ENCODE results near the gene PARVG.

PARVG gene

DNA sequence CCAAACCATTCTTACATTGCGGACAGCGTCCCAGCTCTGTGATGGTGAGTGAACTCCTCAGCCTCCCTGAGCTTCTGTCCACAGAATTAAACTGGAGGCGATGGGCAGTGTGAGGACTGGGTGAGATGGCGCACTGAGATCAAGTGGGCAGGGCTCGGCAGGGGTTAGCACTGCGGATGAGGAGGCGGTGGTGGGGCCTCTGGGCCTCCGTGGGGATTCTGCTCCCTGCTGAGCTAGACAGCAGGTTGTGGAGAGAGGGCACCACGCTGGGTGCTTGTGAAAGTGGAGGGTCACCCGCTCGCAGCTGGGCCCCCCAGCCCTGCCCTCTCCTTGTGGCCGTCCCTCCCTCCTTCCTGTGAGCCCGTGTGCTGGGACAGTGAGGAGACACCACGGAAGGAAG, 25.6 kb upstream of the PARVG start:
- peak in 2 of 3 experiments; percentile 21 to 55 for DNase-seq

DNA sequence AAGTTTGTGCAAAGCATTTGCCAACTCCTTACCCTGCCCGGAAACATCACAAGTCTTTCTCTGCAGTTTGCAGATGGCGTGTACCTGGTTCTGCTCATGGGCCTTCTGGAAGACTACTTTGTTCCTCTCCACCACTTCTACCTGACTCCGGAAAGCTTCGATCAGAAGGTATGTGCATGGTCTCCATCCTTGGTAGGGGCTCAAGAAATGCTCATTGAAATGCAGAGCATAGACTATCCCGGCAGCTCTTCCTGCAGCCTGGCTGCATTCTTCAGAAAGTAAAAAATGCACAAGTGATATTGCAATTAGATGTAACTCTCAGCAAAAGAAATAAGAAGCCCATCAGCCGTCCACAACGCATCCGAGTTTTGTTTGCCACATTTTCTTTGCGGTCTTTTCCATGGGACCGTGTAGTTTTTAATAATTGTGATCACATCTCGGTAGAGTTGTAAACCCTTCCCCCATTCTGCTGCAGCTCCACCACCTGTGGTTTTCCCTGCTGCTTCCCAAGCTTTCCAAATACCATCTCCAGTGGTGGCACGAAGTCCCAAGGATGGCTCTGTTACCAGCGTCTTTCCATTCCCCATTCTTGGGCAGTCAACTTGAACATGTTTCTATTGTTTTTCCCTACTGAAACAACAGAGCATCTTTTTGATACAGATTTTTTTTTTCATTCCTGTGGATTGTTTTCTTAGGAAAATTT, 22.7 kb upstream of the PARVG start:
- DNase-seq, result no peak

DNA sequence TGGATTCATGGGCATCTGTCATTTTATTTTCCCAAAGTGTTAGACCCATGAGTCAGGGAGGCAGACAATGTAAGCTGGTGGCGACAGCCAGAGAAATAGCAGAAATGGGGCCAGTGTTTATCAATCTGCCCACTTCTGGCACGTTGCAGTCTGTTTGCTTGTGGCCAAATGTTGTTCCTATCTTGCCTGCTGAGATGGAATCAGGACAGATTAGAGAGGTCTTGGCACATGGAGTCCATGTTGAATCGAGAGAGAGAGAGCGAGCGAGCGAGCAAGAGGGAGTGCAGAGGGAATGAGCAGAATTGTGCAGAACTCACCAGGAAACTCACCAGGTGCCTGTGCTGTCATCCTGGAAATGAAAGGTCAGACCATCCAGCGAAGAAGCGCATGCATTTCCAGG, 21.9 kb upstream of the PARVG start:
- no peak for DNase-seq

DNA sequence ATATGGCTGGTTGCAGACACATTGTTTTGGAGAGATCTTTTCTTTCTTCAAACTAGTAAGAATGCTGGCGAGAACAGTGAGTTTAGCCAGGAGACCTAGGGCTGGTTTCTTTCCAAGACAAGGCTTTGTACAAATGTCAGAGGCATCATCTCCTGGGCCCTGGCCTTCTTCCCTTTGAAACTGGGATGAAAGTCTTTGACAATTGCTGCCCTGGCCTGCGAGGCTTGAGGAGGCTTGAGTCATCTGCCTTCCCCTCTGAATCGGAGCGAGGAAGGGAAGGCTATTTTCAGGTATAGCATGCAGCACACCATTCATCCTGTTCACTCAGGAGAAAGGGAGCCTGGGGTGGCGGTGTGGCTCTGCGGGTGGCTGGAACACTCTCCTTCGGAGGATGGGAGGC, 21.5 kb upstream of the PARVG start:
- DNase-seq, result no peak

DNA sequence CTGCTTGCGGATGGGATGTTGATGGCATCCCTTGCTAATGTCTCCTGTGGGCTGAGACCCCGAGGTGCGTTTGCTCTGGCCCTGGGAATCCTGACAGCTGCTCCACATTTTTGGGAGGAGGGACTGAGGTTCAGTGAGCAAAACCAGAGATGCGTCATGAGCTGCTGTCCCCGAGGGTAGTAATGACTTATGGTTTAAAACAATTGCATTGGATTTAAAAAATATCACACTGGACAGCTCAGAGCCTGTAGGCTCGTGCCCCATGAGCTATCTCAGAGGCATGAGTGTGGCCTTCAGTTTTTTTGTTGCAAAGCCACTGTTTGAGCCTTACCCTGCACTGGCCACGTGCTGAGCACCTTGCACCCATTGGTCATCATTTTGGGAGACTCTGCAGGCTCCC, 20.9 kb upstream of the PARVG start:
- no peak for DNase-seq

DNA sequence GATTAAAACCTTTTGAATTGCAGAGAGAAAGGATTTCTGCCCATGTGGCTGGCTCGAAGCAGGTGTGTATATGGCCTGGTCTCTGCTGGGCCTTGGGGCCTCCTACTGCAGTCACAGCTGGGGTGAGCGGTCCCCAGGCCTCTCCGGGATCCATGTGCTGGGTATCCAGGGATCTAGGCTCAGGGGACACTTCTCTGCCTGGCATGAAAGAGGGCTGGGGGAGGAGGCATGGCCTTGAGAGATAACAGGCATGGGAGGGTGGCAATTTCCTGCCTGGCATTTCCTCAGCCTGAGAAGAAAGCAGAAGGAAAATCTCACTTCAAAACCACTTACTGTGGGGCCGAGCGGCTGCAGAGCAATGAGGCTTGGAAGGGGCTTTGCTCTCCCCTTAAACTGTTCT, 20.3 kb upstream of the PARVG start:
- no peak for DNase-seq

DNA sequence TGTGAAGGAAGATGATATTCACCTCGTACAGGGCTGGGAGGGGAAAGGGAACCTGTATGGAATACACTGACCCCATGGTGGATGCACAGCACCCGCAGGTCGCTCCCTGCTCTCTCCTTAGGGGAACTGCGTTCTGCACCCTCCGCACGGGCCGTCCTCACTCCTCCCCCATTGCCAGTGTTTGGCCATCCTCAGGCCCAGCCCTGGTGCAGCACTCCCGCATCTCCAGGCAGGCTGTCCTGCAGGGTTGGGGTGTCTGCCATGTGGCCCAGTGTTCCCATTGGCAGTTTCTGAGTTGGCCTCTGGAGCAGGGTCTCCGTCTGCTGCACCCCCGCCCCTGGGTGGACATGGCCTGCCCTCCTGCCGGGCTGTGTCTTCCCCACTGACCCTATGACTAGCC, 19.1 kb upstream of the PARVG start:
- no peak for DNase-seq

DNA sequence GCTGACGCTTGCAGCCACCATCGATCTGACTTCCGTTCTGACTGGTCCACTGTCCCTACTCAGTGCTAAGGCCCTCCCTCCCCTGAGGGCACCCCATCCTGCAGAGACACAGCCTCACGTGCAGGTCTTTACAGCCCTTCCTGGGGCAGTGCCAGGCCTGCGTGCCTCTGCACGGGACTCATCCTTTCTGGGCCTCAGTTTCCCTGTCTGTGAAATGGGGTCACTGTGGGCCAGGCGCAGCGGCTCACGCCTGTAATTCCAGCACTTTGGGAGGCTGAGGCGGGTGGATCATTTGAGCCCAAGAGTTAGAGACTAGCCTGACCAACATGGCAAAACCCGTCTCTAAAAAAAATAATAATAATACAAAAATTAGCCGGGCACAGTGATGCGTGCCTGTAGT, 17.8 kb upstream of the PARVG start:
- no peak for DNase-seq

DNA sequence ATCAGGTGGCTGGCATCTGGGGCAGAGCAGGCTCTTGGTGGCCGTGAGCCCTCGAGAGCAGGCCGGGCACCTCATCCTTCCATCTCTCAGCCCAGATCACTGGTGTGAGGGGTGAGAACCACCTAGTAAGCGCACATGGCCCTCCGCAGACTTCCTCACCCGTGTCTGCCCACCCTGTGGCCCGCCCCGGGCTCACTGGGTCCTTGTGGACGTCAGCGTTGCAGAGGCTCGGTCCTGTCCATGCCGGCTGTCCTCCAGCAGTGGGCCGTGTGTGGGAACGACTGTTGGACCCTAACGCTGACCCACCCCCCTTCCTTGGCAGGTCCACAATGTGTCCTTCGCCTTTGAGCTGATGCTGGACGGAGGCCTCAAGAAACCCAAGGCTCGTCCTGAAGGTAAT, 17.2 kb upstream of the PARVG start:
- DNase-seq, result no peak

DNA sequence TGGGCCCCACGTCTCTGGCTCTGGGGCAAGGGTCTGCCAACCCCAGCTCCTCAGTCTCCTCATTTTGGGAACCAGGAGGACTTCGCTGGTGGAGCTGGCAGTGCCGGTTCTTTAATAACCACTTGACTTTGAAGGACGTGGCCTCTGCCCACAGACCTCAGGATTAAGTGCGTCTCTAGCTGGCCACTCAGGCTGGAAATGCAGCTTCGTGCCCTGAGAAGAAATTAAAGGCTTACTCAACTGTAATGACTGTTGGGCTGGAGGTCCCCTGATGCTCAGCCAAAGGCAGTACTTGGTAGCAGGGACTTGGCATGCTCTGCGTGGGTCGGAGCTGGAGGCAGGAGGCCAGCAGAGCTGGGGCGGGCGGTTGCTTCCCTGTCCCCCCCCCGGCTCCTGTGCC, 16.7 kb upstream of the PARVG start:
- DNase-seq, result no peak

DNA sequence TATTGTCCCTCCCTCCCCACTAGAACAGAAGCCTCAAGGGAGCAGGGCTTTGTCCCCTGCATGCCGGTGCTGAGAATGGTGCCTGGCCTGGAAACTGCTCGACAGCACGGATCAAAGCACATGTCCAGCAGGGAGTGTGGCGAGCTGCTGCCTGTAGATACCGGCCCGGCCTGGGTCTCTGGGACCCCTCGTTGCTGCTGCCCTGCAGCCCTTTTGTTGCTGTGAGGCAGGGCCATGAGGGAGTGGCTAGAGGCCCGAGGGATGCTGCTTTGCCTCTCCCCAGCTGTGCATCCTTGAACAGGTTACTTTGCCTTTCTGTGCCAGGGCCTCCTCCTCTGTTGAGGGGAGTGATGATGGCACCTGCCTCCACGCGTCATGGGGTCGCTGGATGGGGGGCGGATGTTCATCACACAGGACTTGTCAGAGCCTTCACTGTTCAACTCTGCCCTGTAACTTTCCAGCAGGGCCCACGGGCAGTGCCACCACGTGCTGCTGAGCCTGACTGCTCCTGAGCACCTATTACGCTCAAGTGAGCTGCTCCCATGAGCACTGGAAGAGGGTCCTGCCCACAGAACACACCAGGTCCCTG, 15.3 kb upstream of the PARVG start:
- DNase-seq, result no peak

DNA sequence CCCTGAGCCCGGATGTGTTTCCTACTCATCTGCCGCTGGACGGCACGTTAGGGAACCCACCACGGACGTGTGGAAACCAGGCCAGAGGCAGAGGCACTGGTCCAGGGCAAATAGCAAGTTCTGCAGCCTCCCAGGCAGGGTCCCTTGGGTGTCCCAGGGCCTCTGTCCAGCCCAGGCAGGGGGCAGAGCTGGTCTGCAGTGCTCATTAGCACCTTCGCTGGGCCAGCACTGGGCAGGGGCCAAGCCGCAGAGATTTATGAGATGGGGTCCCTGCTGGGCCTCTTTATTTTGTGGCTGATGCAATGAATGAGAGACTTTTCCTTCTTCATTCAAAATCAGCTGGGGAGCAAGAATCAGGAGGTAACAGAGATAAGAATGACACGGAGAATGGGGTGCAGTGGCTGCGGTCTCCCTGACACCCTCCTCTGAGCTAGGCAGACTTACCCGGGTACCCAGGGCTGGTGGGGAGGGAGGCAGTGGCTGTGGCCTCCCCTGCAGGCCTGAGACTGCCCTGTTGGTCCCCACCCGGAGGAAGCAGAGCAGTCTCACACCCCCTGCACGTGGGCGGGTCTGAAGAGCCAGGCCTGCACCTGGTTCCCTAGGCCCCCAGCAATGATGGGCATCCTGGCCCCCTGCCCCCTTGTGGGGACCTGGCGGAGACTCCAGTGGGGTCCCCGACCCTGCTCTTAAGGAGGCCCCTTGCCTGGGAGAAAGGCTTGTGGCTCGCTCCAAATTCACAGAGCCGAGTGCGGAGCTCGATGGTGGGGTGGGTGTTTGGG, 14.0 kb upstream of the PARVG start:
- DNase-seq, result no peak

DNA sequence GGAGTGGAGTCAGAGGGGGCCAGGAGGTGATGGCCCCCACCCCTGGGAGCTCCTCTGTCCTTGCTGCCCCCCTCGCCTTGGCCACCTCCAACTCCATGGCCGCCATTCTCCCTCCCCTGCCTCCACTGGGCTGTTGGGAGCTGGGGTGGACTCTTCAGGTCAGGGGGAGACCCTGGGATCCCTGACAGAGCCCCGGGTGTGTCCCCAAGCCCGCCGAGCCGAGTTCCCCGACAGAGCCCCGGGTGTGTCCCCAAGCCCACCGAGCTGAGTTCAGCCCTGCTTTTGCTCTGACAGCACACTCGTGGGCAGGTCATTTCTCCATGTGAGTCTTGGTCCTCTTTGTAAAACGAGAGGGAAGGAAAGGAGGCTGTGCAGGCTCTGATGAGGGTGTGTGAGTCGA, 13.2 kb upstream of the PARVG start:
- DNase-seq, result no peak

DNA sequence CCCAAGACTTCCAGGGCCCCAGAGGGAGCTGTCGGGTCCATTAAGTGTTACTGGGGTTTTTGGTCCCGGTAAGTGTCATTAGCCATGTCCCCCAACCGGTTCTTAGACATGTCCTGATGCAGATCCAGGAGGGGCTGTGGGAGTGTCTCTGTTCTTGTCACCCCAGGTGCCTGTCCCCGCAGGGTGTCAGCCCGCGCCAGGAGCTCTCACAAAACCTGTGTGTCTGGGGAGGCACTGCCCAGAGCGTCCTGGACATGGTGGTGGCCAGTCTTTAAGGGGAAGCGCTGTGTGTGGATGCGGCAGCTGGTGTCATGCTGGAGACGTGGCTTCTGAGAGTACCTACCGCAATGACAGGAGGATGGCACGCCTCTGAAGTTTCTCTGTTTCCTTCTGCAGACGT, 12.5 kb upstream of the PARVG start:
- no peak for DNase-seq

DNA sequence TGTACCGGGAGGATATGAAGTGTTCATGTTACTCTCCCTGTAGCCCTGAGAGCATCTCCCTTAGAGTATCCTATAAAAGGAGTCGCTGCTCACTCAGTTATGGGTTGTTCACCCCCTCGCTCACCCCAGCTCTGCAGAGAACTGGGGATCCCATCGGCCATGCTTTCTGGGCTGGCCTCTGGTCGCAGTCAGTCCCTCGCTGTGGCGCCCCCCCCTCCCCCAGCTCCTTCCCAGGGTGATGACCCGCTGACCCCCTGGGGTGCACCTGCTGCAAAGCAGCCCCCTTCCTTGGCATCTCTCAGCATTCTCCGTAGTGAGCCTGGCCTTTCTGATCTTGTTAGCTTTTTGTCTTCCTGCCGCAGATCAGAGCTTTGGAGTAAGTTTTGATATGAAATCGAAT, 10.3 kb upstream of the PARVG start:
- DNase-seq, result no peak

DNA sequence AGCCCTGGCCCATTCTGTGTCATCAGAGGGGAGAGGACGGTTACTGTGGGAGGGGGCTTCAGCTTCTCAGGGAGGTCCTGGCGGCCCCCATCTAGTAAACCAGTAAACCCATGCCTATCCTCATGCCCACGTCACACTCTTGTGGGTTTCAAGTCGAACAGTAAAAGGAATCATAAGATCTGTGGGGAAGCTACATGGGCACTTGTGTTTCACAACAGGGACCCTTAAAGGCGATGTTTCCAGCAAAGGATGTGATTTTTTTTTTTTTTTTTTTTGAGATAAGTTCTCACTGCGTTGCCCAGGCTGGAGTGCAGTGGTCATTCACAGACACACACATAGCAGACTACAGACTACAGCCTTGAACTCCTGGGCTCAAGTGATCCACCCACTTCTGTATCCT, 9.2 kb upstream of the PARVG start:
- no peak for DNase-seq

DNA sequence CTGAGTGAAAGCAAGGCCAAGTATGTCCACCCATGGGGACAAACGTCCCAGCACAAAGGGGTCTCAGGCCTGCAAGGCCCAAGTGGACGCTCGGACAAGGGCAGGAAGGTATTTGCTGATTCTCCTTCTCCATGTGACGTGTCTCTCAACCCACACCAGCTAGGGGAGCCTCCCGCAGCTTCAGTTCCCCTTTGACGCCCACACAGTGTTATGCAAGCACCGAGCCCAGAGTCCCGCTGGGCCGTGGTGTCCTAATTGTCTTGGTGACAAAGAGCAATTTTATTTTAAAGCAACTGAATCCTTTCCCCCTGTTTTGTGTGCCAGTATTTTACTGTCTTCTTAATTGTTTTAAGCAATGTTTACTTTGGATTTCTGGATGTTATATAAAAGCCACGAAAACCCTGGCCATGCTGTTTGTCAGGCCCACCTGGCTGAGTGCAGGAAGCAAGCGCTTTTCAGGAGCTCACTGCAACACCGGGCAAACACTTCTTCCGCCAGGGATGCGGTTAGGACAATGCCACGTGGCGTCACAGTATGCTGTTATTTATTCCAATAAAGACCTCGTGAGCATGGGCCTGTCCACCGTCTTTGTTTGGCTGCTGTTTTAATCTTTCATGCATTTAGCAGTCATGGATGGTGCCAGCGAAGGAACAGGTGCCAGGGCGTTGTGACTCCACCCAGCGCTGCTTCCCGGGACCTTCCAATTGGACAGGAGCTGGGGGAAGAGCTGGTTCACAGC, 8.2 kb upstream of the PARVG start:
- peak; percentile 41 to 81 (median 75) for DNase-seq

DNA sequence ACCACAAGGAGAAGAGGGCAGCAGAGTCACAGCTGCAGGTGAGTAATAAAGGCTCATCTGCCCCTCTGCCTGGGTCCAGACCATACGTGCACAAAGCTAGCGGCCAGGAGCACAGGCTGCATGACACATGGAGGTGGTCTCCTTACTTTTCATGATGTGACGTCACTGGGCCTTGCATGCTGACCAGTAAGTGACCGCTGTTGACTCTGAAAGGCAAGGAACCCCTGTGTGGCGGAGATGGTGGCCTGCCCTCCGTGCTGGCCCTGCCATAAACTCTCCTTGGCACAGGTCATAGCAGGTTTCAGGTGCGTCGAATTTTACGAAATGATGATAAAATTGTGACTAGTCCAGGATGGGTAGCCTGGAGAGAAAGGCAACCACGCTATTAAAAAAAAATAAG, 7.6 kb upstream of the PARVG start:
- no peak for DNase-seq

DNA sequence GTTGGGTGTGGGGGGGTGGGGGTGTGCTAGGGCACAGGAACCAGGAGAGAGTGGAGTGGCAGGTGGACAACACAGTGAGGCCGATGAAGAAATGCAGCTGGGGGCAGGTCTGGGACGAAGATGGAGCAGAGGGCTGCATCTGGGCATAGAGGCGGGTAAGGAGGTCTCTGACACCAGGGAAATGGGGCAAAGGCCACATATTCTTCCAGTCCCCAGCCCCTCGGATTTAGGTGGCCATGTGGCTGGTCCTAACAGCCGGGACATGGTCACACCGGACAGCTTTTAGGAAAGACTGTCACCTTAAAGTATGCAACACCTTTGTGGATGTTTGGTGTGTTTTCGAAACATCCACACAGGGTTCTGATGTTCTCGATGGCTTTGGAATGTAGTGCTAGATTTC, 5.0 kb upstream of the PARVG start:
- DNase-seq, result no peak

DNA sequence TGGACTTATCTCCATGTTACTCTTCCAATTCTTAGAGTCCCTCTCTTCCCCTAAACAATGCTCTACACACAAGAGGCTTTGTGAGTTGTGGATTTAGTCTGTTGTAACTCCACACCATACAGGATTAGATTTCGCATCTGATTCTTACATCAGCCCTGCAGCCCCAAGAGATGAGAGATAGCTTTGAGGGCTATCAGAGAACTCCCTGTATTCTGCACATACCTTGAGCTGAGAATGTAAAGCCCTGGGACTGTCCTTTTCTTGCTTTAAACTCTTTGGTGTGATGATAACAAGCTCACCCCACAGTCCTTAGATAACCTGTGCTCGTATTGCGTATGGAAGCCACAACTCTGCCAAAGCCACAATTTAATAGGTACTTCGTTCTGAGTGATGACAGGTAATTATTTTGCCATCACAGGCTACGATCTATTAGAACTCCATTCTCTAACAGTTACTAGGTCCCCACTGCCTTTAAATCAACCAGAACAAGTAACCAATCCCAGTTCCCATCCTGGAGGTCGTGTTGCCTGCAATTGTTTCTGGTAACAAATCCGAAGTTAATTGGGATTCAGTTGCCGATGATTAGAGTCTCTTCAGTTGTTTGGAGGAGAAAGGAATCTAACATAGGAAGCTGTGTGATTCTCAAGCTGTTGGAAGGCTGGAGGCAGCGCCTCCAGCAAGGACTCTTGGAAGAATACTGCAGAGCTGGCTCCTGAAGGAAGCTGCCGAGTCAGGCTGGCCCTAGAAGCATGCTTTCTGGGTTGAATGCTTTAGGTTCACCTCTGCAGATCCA, 1.3 kb upstream of the PARVG start:
- peak in 1 of 3 experiments; percentile 52 for DNase-seq

DNA sequence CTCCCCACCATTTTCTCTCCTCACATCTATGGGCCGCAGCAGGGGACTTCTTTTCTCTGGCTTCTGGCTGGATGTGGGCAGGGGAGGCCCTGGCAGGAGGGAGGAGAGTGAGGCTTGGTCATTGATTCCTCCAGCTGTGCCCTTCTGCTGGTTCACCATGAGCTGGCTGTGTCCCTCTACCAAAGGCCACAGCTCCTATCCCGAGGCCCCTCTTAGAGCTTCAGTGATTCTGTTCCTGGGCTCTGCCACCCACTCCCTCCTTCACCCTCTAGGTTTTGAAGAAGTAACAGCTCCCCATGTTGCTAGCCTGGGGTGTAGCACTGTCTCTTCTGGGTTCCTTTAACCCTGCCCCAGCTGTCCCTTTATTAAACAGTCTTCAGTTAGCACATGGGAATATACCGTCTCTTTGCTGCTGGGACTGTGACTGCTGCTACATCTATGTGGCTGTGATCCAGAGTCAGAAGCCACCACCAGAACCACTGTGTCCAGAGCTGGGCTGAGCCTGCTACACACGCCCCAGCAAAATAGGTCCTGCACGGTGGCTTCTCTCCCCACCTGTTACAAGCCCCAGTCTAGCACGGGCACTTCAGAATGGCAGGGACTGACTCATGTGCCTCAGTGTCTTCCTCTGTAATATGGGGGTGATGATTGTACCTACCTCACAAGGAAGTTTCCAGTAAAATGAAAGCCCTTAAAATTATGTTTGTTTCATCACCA, 578 bp upstream of the PARVG start:
- DNase-seq, result no peak
